ENCODE results near the gene ENTREP3.

The ENTREP3 gene

DNA sequence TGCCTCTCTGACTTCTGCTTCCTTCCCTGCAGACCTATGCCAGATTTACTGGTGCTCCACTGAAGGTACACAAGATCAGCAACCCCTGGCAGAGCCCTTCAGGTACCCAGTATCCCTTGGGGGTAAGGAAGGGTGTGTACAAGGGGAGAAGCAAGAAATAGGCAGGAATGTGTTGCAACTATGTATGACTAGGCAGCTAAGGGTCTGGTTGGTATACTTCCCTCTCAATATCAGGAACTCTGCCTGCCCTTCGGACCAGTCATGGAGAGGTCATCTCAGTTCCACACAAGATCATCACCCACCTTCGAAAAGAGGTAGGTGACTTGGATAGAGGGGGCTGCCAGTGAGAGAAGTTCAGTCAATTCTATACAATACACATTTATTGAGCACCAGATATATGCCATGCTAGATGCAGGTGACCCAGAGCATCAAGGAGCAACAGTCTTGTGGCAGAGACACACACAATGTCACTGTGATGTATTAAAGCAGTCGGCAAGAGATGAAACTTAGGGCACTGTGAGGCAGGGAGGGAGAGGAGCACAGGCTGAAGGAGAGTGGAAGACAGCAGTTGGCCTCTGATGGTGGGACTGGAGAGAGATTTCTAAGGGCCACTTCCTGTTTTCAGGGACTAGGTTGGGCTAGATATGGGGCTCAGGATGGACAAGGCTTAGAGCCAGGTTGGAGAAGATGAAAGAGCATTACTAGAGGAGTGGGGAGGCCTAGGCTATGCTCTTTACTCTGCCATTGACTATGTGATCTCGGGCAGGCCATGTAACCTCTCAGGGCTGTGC, 44.8 kb downstream of the ENTREP3 start:
- peaks cover 36% of the 10 kb centered on the region for H3K4me1 ChIP-seq (ENCODE audit: control insufficient read depth, low read length)
- no peaks in the 10 kb centered on the region for H3K9me2 ChIP-seq (replicated peaks; ENCODE audit: control insufficient read depth, low read length)
- no peaks in the 10 kb centered on the region for H3K27me3 ChIP-seq (ENCODE audit: control insufficient read depth, low read length)
- H3K9me3 ChIP-seq (ENCODE audit: control insufficient read depth, insufficient read depth, low read length): no peaks in the 10 kb centered on the region
- peak overlapping the region; percentile 97; the same call in 1 of the 2 replicates for H3K4me3 ChIP-seq (ENCODE audit: low read length)
- H4K20me1 ChIP-seq (ENCODE audit: control insufficient read depth, insufficient read depth, low read depth, low read length): no peaks in the 10 kb centered on the region
- H3K79me2 ChIP-seq (ENCODE audit: control insufficient read depth, low read length): peaks cover 11% of the 10 kb centered on the region
- H3K36me3 ChIP-seq (ENCODE audit: control insufficient read depth, low read length): peaks cover 4% of the 10 kb centered on the region
- peaks cover 5% of the 10 kb centered on the region for H3F3A ChIP-seq (ENCODE audit: control insufficient read depth, insufficient read depth)
- TF ChIP-seq, protein P1, sequence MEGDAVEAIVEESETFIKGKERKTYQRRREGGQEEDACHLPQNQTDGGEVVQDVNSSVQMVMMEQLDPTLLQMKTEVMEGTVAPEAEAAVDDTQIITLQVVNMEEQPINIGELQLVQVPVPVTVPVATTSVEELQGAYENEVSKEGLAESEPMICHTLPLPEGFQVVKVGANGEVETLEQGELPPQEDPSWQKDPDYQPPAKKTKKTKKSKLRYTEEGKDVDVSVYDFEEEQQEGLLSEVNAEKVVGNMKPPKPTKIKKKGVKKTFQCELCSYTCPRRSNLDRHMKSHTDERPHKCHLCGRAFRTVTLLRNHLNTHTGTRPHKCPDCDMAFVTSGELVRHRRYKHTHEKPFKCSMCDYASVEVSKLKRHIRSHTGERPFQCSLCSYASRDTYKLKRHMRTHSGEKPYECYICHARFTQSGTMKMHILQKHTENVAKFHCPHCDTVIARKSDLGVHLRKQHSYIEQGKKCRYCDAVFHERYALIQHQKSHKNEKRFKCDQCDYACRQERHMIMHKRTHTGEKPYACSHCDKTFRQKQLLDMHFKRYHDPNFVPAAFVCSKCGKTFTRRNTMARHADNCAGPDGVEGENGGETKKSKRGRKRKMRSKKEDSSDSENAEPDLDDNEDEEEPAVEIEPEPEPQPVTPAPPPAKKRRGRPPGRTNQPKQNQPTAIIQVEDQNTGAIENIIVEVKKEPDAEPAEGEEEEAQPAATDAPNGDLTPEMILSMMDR (IDR thresholded peaks at IDR 0.05; ENCODE audit: low read depth, low read length, poor library complexity, severe bottlenecking): no peak
- no peak for TF ChIP-seq EZH2phosphoT487 (IDR thresholded peaks at IDR 0.05; ENCODE audit: borderline replicate concordance, low read length)
- peak overlapping the region; percentile 93 for H3K4me2 ChIP-seq (ENCODE audit: low read length)
- no peak overlapping the region for H3K27ac ChIP-seq (ENCODE audit: low read depth, low read length)

DNA sequence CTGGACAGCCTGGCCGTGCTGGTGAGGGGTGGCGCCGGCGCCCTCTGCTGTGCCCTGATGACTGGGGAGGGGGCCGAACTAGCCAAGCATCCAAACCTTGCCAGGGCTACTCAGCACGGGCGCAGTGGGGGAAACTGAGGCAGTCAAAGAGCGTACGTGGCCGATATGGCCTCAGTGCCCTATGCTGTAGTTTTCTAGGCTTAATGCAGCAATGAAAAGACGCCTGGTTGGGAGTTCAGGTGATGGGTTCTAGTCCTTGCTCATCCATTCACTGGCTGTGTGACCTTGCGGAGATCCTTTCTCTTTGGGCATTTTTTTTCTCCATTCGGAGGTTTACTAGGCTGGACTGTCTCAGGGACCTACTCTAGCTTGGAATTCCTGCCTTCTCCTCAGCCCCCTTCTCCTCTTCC, 46.0 kb downstream of the ENTREP3 start:
- Histone ChIP-seq H3K4me2 (ENCODE audit: low read length) (peak overlapping the region; percentile 93), H3K4me3 (ENCODE audit: low read length) (peak overlapping the region; percentile 97), H4K20me1 (ENCODE audit: control insufficient read depth, insufficient read depth, low read depth, low read length) (no peaks in the 10 kb centered on the region), H3K79me2 (ENCODE audit: control insufficient read depth, low read length) (peaks cover 11% of the 10 kb centered on the region), H3K9me3 (ENCODE audit: control insufficient read depth, insufficient read depth, low read length) (no peaks in the 10 kb centered on the region), H3K36me3 (ENCODE audit: control insufficient read depth, low read length) (peaks cover 4% of the 10 kb centered on the region), H3K27ac (ENCODE audit: low read depth, low read length) (peak overlapping the region; percentile 76), H3K27me3 (ENCODE audit: control insufficient read depth, low read length) (no peaks in the 10 kb centered on the region), H3F3A (ENCODE audit: control insufficient read depth, insufficient read depth) (peaks cover 5% of the 10 kb centered on the region), H3K4me1 (ENCODE audit: control insufficient read depth, low read length) (peaks cover 36% of the 10 kb centered on the region), H3K9me2 (replicated peaks; ENCODE audit: control insufficient read depth, low read length) (no peaks in the 10 kb centered on the region)
- TF ChIP-seq EZH2phosphoT487 (IDR thresholded peaks at IDR 0.05; ENCODE audit: borderline replicate concordance, low read length): no peak
- TF ChIP-seq, protein P1 (IDR thresholded peaks at IDR 0.05; ENCODE audit: low read depth, low read length, poor library complexity, severe bottlenecking): no peak

DNA sequence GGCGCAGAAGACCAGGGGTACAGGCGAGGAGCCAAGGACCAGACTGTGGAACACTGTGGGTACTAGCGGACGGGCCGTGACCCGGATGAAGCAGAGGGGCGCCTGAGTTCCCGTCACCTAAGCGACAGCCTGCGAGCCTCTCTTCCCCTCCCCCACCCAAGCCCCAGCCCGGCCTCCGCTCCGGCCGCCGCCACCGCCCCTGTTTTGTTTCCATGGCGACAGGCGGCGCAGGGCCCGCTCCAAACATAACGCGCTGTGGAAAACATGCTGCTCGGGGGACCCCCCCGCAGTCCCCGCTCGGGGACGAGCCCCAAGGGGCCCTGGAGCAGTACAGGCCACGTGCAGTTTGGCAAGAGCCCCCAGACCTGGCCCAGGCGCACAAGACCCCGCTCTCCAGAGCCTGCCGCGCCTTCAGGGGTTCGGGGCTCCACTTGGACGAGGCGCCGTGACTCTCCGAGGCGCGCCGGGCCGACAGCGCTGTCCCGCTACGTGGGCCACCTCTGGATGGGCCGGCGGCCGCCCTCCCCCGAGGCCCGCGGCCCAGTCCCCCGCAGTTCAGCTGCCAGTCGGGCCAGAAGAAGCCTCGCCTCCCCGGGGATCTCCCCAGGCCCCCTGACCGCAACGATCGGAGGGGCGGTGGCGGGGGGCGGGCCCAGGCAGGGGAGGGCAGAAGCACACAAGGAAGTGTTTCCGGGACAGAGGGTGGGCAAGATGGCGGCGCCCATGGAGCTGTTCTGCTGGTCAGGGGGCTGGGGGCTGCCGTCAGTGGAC, 46.6 kb downstream of the ENTREP3 start, which contains the start of gene MTX1:
Gene MTX1 (plus strand): TSS at position 155 of the 771 bp plus-strand sequence. CDS start 110 bp downstream, at position 265.
- peak within 1 kb of the TSS; percentile 76 for H3K27ac ChIP-seq (ENCODE audit: low read depth, low read length)
- H3K4me2 ChIP-seq (ENCODE audit: low read length): peak within 1 kb of the TSS; percentile 93
- TF ChIP-seq, protein P1 (IDR thresholded peaks at IDR 0.05; ENCODE audit: low read depth, low read length, poor library complexity, severe bottlenecking): no peak
- TF ChIP-seq EZH2phosphoT487 (IDR thresholded peaks at IDR 0.05; ENCODE audit: borderline replicate concordance, low read length): no peak
- H3K4me1 ChIP-seq (ENCODE audit: control insufficient read depth, low read length): peaks cover 36% of the 10 kb centered on the region
- H3K36me3 ChIP-seq (ENCODE audit: control insufficient read depth, low read length): peaks cover 4% of the 10 kb centered on the region
- H3K4me3 ChIP-seq (ENCODE audit: low read length): peak within 1 kb of the TSS; percentile 97
- H4K20me1 ChIP-seq (ENCODE audit: control insufficient read depth, insufficient read depth, low read depth, low read length): no peaks in the 10 kb centered on the region
- H3K9me3 ChIP-seq (ENCODE audit: control insufficient read depth, insufficient read depth, low read length): no peaks in the 10 kb centered on the region
- peaks cover 11% of the 10 kb centered on the region for H3K79me2 ChIP-seq (ENCODE audit: control insufficient read depth, low read length)
- no peaks in the 10 kb centered on the region for H3K9me2 ChIP-seq (replicated peaks; ENCODE audit: control insufficient read depth, low read length)
- H3F3A ChIP-seq (ENCODE audit: control insufficient read depth, insufficient read depth): peaks cover 5% of the 10 kb centered on the region
- H3K27me3 ChIP-seq (ENCODE audit: control insufficient read depth, low read length): no peaks in the 10 kb centered on the region

Data from DOHH2 (cell line).